Gastrocnemius medialis (tissue), 4 donors: Measurements from ENCODE around the gene SLC30A5.

Experiments
- CTCF ChIP-seq, 5 experiments: fragments of 450-650 bp in 3 of 5; fragments of 200-600 bp in 2 of 5; sonication (generic) in 2 of 5; IDR thresholded peaks in 4 of 5; conservative IDR thresholded peaks in 1 of 5; 1 replicate in 4 of 5; 2 replicates in 1 of 5; pipeline ENCODE4 v1.5.1; 2016 to 2019; ENCODE audit warnings: antibody characterized with exemption in 5 of 5, mild to moderate bottlenecking in 3 of 5, moderate library complexity in 3 of 5
- POLR2A ChIP-seq, 2 donors: fragments of 450-650 bp; IDR thresholded peaks; one replicate each; pipeline ENCODE4 v1.6.1; 2017; ENCODE audit warnings: antibody characterized with exemption in 2 of 2, mild to moderate bottlenecking in 2 of 2, moderate library complexity in 2 of 2

GRCh38 chr5:69050214-69050613 lies 43.6 kb upstream of the SLC30A5 start:
- TF ChIP-seq CTCF (IDR thresholded peaks at IDR 0.05 in 4 of 5, conservative IDR thresholded peaks at IDR 0.05 in 1 of 5) (no peak), POLR2A (IDR thresholded peaks at IDR 0.05) (no peak)
